K562 (cell line): ENCODE results near the gene DNAJB1. TPM values are rescaled to one million over a fixed set of nuclear protein-coding genes. Genes with fewer than 3 reads are reported as not detected.
A peak's percentile ranks its signal among the peaks of the same experiment; 100 is the strongest.

Experiments
- ATAC-seq: fragments of 200-7000 bp; cut with Tn5 transposase; 3 replicates; pipeline ENCODE4 v1.9.1; 2020; ENCODE audit warnings: moderate library complexity
- BruUV-seq: library from RNA; stranded (reverse); fragments of 400-500 nt; replicated peaks from 2 replicates; lab custom pipeline; 2021; lab: Mats Ljungman, UMichigan
- CTCF ChIA-PET: fragments of 300-600 bp; formaldehyde crosslinking; extraction: SDS; loops from one replicate; lab custom pipeline; 2021; ENCODE audit warnings: low intra/inter-chr PET ratio; lab: Yijun Ruan, JAX
- POLR2A ChIA-PET: fragments of 300-600, 350-650 bp; sonication (Branson Sonifier 250); formaldehyde crosslinking; extraction: SDS; loops from one replicate; lab custom pipeline; 2021; ENCODE audit warnings: antibody characterized with exemption, inconsistent platforms; lab: Yijun Ruan, JAX
- DNase-seq, 4 experiments: peaks; one replicate each; pipeline versions ENCODE4 v3.0.0 to v3.0.0-alpha.2; 2011 to 2018; ENCODE audit warnings: low spot score in 3 of 4, mixed read lengths in 3 of 4; ENCODE audit errors: extremely low read depth in 1 of 4
- FAIRE-seq: peaks from 2 replicates; lab custom pipeline; 2011; peaks lifted over from hg19 to GRCh38; lab: Jason Lieb, UNC
- H2AFZ ChIP-seq: 2 replicates; pipeline ENCODE4 v1.6.0; 2011; ENCODE audit warnings: low read depth, low read length, control low read depth, inconsistent platforms
- H3K27ac ChIP-seq: fragments of 200-600 bp; 3 replicates; pipeline ENCODE4 v1.8.0; 2011; ENCODE audit warnings: low read depth, mild to moderate bottlenecking, control low read depth, inconsistent platforms, low read length, moderate library complexity, mixed read lengths; ENCODE audit errors: extremely low read depth
- H3K27me3 ChIP-seq, 2 experiments: fragments of 300-600 bp in 1 of 2; 2 replicates in 1 of 2; 3 replicates in 1 of 2; pipeline versions ENCODE4 v1.6.0 to v1.8.0; 2011; ENCODE audit warnings: inconsistent platforms in 2 of 2, low read length in 2 of 2, mild to moderate bottlenecking in 1 of 2, mixed read lengths in 1 of 2, moderate library complexity in 1 of 2; ENCODE audit not compliant: control insufficient read depth in 2 of 2, insufficient read depth in 2 of 2
- H3K36me3 ChIP-seq: fragments of 300-600 bp; 3 replicates; pipeline ENCODE4 v1.8.0; 2011; ENCODE audit warnings: mild to moderate bottlenecking, low read length, inconsistent platforms; ENCODE audit not compliant: control insufficient read depth, insufficient read depth
- H3K4me1 ChIP-seq, 2 experiments: fragments of 200-600 bp in 1 of 2; replicated peaks in 1 of 2; 2 replicates in 1 of 2; 3 replicates in 1 of 2; pipeline versions ENCODE4 v1.5.1 to v1.8.0; 2011; ENCODE audit warnings: inconsistent platforms in 2 of 2, low read length in 2 of 2, mild to moderate bottlenecking in 1 of 2, mixed read lengths in 1 of 2, moderate library complexity in 1 of 2; ENCODE audit not compliant: control insufficient read depth in 2 of 2, insufficient read depth in 2 of 2
- H3K4me2 ChIP-seq: 2 replicates; pipeline ENCODE4 v1.6.1; 2011; ENCODE audit warnings: low read length, control low read depth, inconsistent platforms, mixed read lengths; ENCODE audit not compliant: insufficient read depth
- H3K4me3 ChIP-seq: fragments of 200-600 bp; sonication (generic), shearing (Covaris generic); 2 replicates; pipeline ENCODE4 v1.5.1; 2016; ENCODE audit warnings: control low read depth, inconsistent platforms
- H3K79me2 ChIP-seq: fragments of 200-600 bp; 3 replicates; pipeline ENCODE4 v1.8.0; 2011; ENCODE audit warnings: low read length, inconsistent platforms; ENCODE audit not compliant: control insufficient read depth, insufficient read depth
- H3K9ac ChIP-seq, 2 experiments: 2 replicates each; pipeline versions ENCODE4 v1.6.0 to v1.6.1; 2011; ENCODE audit warnings: low read depth in 2 of 2, low read length in 2 of 2, control low read depth in 1 of 2, inconsistent platforms in 1 of 2, mild to moderate bottlenecking in 1 of 2, mixed read lengths in 1 of 2; ENCODE audit not compliant: insufficient read depth in 1 of 2
- H3K9me1 ChIP-seq: one replicate; pipeline ENCODE4 v1.6.0; 2011; ENCODE audit warnings: inconsistent platforms, mild to moderate bottlenecking, low read length, moderate library complexity; ENCODE audit not compliant: control insufficient read depth, insufficient read depth
- H3K9me3 ChIP-seq: replicated peaks from 2 replicates; pipeline ENCODE4 v1.5.1; 2011; ENCODE audit warnings: low read depth, low read length, inconsistent platforms; ENCODE audit not compliant: control insufficient read depth, insufficient read depth
- H4K20me1 ChIP-seq: replicated peaks from 2 replicates; pipeline ENCODE4 v1.6.1; 2011; ENCODE audit warnings: low read length, inconsistent platforms, mixed read lengths; ENCODE audit not compliant: control insufficient read depth, insufficient read depth
- ARID4B ChIP-seq: sonication (generic); formaldehyde crosslinking; IDR thresholded peaks from 2 replicates; pipeline ENCODE4 v1.8.0; 2022; ENCODE audit warnings: mild to moderate bottlenecking, missing genetic modification reagents
- CEBPB ChIP-seq: fragments of 450-650 bp; IDR thresholded peaks from 2 replicates; pipeline ENCODE4 v1.6.1; 2016; ENCODE audit warnings: missing genetic modification characterization, missing compliant biosample characterization
- DIDO1 ChIP-seq: fragments of 450-650 bp; IDR thresholded peaks from 2 replicates; pipeline ENCODE4 v1.6.1; 2016; ENCODE audit warnings: low read depth, missing biosample characterization, missing genetic modification characterization
- HNRNPH1 ChIP-seq: fragments of 200-400 bp; formaldehyde crosslinking; optimal IDR thresholded peaks from 2 replicates; pipeline ENCODE3; 2017; ENCODE audit warnings: low read depth, mild to moderate bottlenecking, low read length, moderate library complexity
- ZFP36 ChIP-seq: fragments of 150-350 bp; IDR thresholded peaks from 2 replicates; pipeline ENCODE4 v1.6.1; 2018; ENCODE audit warnings: low read length, low read depth; ENCODE audit not compliant: partially characterized antibody
- WGBS: fragments of 100-300 bp; shearing (Covaris generic); methylation state at CpG from one replicate; pipeline ENCODE4 v1.1.6; 2016; ENCODE audit warnings: low coverage, mixed read lengths; ENCODE audit not compliant: insufficient coverage; ENCODE audit errors: missing lambda C conversion rate; 5-methylcytosine and 5-hydroxymethylcytosine counted together
- in situ Hi-C: fragments of 300-500 bp; cut with MboI; formaldehyde crosslinking; loops from 4 replicates; pipeline ENCODE4 v1.15.0; 2018; ENCODE audit warnings: inconsistent platforms, mixed read lengths
- intact Hi-C: fragments of 100-400 bp; cut with micrococcal nuclease; formaldehyde crosslinking; loops from 2 replicates; pipeline ENCODE4 v1.14.2; 2022
- polyA plus RNA-seq, 8 experiments: library from polyadenylated mRNA; depleted of rRNA in 4 of 8; stranded (reverse) in 5 of 8; unstranded in 3 of 8; fragments of >200 nt; fragmentation: Nextera tagmentation in 2 of 8; fragmentation: Illumina TruSeq in 1 of 8; extraction: Ambion mirVana in 2 of 8; extraction: Trizol in 1 of 8; gene quantifications; 2 replicates each; pipeline versions ENCODE4 v1.2.1 to v1.2.3, GENCODE V29; 2011 to 2014; ENCODE audit warnings: inconsistent platforms in 1 of 8, missing spikeins in 1 of 8
- total RNA-seq, 7 experiments: library from RNA; depleted of rRNA in 6 of 7; stranded (reverse); fragments of >200 nt in 6 of 7; fragmentation: Illumina TruSeq in 2 of 7; extraction: Trizol in 2 of 7; gene quantifications; 2 replicates each; pipeline versions ENCODE4 v1.2.1 to v1.2.3, GENCODE V29; 2011 to 2021; ENCODE audit warnings: low replicate concordance in 1 of 7

DNAJB1 gene
- total and polyA plus RNA-seq, 9 of the 15 experiments (the other 6 are each of a cell fraction or from before 2014, with no cell fraction given) = 13.2 to 113 (median 62.1) TPM

- peak; percentile 33 for TF ChIP-seq CEBPB (tag)
- TF ChIP-seq HNRNPH1 = no peak
- H3K9me3 ChIP-seq = no peaks in the 10 kb centered on the region
- H3K4me1 ChIP-seq = peaks cover 29 to 63% of the 10 kb centered on the region in 2 experiments; a peak in 4 of 5 replicates
- no peak for ATAC-seq
- ChIA-PET CTCF (no interaction called here), POLR2A (interaction anchor here (1.0 to 1.2 kb wide), 2 partner anchors 12 to 17 kb away, joined by 3 to 5 read pairs; partner anchors contain the start of gene DNAJB1)
- no peaks in the 10 kb centered on the region for H3K9me1 ChIP-seq
- in situ Hi-C loops (no loop called here), intact Hi-C loops (no loop called here)
- no peak for DNase-seq
- H3K27ac ChIP-seq = peak overlapping the region; percentile 89; the same call in 1 of the 3 replicates
- H3K79me2 ChIP-seq = peaks cover 52% of the 10 kb centered on the region
- BruUV-seq = no TSS peak
- H2AFZ ChIP-seq = no peak overlapping the region
- H3K27me3 ChIP-seq = no peaks in the 10 kb centered on the region
- no peak for FAIRE-seq
- WGBS = 57% methylated on average over 3 of the region's 3 CpGs
- peak overlapping the region; percentile 42 to 83; a peak in 3 of 4 replicates for H3K9ac ChIP-seq
- H3K36me3 ChIP-seq = peaks cover 9% of the 10 kb centered on the region; the same call in 2 of the 3 replicates
- peak overlapping the region; percentile 58 for H3K4me2 ChIP-seq
- peaks cover 5% of the 10 kb centered on the region; the same call in 1 of the 2 replicates for H4K20me1 ChIP-seq
- H3K4me3 ChIP-seq = peak overlapping the region; percentile 76
These were observed 12.3 kb upstream of the DNAJB1 start for GRCh38 chr19:14530506-14530905.

- FAIRE-seq (no peak), DNase-seq (no peak), ATAC-seq (no peak; the same call in 2 of the 3 replicates)
- ChIA-PET CTCF (no interaction called here), POLR2A (interaction anchor here (1.2 kb wide), 1 partner anchor 17 kb away, joined by 3 read pairs; no protein-coding TSS in a partner anchor)
- Histone ChIP-seq H3K4me1 (peaks cover 29 to 63% of the 10 kb centered on the region in 2 experiments; a peak in 4 of 5 replicates), H3K79me2 (peaks cover 52% of the 10 kb centered on the region), H3K27ac (peak overlapping the region; percentile 89), H3K9me3 (no peaks in the 10 kb centered on the region), H4K20me1 (peaks cover 5% of the 10 kb centered on the region; the same call in 1 of the 2 replicates), H2AFZ (peak overlapping the region; percentile 99), H3K9me1 (no peaks in the 10 kb centered on the region), H3K4me2 (peak overlapping the region; percentile 96), H3K36me3 (peaks cover 9% of the 10 kb centered on the region; the same call in 2 of the 3 replicates), H3K9ac (peak overlapping the region; percentile 83 to 96), H3K4me3 (peak overlapping the region; percentile 76), H3K27me3 (no peaks in the 10 kb centered on the region)
- under 1% methylated on average over 18 of the region's 18 CpGs for WGBS
- intact Hi-C loops = no loop called here
- BruUV-seq = no TSS peak
- in situ Hi-C loops = no loop called here
- TF ChIP-seq ZFP36 = no peak
- TF ChIP-seq DIDO1 (tag) = no peak
- TF ChIP-seq ARID4B = no peak; the same call in 1 of the 2 replicates
These were observed 11.8 kb upstream of the DNAJB1 start for GRCh38 chr19:14530005-14530348.
